IPS DF 4.7 (cell line): Measurements from ENCODE around the gene PLEKHO1.

Experiments
- DNase-seq: peaks from one replicate; pipeline ENCODE4 v3.0.0-alpha.2; 2013; ENCODE audit warnings: low spot score; ENCODE audit errors: extremely low read depth

The PLEKHO1 gene

DNA sequence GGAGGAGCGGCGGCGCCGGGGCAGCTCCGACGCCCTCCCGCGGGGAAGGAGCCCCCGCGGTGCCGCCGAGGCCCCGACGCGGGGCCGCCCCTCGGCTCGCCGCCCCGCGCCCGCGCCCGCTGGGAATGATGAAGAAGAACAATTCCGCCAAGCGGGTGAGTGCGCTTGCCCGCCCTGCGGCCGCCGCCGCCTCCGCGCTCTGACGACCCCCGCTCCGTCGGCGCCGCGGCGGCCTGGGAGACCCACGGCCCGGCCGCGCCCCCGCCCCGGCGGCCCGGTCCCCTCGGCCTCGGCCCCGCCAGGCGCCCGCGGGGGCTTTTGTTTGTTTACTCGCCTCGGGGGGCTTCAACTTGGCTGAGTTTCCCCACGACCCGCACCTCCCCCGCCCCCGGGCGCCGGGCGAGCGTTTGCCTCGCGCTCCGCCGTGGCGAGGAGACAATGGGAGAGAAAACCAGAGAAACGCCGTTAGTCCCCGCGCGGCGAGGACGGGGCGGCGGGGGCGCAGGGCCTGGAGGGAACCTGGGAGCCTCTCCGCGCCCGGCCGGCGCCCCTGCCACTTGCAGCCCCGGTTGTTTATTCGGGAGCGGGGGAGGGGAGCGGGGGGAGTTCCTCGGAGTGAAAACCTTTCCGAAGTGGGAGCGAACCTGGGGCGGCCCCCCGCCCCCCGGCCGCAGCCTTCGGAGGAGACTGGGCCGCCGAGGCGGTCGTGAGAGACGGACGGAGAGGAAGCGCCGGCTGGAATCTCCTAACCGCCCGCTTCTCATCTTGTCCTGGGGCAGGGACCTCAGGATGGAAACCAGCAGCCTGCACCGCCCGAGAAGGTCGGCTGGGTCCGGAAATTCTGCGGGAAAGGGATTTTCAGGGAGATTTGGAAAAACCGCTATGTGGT lies 661 bp downstream of the PLEKHO1 start:
- no peak for DNase-seq

DNA sequence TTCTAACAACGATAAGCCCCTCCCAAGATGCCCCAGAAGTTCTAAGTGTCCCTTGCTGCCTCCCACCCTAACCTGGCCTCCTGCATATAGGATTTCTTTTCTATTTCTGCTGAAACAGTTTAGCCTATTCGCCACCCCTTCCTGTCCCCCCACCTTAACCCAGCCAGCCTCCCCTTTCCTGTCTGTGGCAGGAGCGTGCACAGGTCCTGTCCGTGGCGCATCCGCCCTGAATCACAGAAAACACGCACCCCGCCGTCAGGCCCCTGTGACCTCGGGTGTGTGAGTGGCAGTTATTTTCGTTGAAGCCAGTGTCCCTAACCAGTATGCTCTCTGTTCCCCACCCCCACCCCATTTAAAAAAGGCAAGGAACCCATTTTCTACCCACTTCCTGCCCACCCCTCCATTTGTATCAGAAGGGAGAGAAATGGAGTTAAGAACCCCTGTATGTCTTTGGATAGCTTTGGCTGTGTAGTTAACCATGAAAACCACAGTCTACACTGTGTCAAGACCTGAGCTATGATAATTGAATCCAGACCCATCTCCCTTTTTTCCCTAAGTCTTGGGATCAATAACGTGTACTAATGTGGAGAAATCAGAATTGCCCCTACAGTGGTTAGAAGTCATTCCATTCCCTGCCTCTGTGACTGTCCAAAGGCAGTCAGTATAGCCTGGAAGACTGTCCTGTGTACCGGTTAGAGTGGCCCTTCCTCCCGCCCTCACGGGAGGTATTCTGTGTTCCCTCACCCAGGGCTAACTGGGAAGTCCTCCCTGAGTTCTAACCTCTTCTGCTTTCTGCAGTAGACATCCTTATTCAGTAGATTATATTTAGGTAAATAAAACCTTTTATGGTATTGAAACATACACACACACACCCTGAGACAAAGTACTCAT lies 1.8 kb downstream of the PLEKHO1 start:
- DNase-seq, result no peak

DNA sequence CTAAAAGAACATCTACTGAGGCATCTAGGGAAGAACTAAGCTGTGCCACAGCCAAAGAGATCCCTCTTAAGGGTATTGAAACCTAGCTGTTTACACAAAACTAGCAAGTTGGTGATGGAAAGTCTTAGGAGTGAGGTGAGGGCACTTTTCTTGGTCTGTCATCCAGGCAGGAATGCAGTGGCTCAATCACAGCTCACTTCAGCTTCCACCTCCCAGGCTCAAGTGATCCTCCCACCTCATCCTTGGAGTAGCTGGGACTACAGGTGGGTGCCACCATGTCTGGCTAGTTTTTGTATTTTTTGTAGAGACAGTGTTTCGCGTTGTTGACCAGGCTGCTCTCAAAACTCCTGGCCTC lies 2.4 kb downstream of the PLEKHO1 start:
- no peak for DNase-seq

DNA sequence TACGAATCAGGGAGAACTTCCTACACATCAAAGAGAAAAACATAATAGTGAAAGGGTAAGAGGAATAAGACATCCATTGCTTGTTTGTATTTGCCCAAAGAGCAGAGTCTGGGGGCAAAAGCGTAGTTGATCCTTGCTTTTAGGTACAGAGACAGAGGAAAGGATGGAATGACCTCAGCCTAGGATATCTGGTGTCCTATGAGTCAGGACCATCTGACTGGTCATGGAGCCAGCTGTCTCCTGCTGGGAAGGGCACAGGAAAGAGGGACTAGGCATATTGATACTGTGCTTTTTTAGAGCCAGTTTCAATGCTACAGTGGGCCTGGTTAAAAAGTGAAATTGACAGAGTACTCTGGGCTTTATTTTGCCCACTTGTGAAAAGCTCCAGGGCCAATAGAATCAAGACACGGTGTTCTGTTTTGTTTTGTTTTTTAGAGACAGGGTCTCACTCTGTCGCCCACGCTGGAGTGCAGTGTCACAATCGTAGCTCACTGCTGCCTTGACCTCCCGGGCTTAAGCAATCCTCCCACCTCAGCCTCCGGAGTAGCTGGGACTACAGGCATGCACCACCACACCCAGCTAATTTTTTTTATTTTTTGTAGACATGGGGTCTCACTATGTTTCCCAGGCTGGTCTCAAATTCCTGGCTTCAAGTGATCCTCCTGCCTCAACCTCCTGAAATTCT lies 3.2 kb downstream of the PLEKHO1 start:
- DNase-seq, result no peak

DNA sequence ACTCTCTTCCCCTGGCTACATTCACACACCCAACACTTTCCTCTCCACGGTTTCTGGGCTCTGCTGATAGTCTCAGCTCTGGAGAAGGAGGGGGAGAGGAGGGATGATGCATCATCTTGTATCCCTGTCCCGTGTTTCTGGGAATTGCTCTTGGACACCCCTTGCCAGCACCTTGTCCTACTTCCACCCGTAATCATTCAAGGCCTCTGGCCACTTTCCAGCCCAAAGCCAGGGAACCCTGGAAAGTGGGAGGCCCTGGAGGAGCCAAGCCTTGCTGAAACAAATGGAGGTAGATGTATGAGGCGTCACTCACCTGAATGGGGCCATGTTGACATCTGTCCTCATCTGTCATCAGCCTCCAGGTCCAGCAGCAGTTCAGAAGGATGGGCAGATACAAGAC lies 4.4 kb downstream of the PLEKHO1 start:
- no peak for DNase-seq

DNA sequence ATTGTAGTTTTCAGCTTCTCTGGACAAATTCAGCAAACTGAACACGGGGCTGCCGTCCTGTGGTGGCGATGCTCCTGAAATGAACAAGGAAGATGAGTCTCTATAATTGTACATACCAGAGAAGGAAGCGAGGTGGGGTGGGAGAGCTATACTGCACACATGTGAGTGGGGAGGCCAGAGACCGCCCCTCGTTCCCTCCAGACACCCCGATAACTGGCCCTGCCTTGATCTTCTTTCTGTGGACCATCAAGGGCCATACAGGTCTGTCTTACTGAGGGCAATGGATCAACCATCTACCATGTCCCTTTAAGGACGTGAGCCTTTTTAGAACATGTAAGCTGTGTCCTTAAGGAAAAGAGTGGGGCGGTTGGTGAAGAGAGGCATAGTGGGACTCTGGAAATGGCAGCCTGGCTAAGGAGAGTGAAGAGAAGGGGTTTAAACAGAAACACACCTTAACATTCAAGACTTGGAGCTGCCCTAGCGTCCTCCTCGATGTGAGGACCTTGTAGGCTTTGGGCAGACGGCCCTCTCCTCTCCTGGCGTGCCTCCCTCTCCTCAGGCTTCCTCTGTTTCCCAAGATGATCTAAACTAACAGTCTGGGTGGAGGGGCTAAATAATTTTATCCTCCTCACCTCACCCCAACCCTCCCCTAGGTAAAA lies 5.8 kb downstream of the PLEKHO1 start:
- DNase-seq, result no peak

DNA sequence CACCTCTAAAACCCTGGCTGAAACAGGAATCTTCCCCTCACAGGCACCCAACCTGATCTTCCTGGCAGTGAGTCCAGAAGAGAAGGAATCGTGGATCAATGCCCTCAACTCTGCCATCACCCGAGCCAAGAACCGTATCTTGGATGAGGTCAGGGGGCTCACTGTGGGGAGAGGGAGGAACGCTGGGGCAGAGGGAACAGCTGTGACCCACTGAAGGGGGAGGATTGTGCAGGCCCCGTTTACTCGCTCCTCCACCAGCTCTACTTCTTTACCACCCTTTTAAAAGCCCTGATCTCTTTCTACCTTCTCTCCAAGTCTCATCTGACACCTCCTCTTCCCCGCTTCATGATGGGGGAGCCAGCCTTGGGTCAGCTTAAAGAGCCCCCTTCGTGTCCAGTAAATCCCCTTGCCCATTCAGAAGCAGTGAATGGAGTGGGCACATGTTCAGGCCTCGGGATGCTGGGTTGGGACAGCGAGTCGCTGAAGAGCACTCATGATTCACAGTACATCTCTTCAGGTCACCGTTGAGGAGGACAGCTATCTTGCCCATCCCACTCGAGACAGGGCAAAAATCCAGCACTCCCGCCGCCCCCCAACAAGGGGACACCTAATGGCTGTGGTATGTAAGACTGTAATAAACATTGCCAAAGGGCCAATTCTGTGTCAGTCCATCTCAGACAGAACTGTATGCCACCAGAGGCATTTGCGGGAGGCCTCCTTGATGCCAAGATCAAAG lies 7.3 kb downstream of the PLEKHO1 start:
- no peak for DNase-seq

DNA sequence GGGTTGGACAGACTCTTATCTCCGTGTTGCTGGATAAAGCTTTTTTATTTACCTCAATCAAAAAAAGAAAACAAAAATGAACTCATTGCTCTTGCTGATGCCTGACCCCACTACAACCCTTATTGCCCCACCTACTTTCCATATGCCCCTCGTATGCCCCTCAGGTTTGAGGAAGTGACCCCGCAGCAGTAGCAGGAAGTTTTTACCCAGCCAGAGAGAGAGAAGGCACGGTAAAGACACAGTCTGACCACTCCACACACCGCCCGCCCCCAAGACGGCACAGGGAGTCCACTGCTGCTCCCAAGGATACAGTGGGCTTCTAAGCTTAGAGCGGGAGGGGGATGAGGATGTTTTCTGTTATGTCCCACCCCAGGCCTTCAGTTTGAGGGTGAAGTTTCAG lies 9.8 kb downstream of the PLEKHO1 start:
- no peak for DNase-seq

DNA sequence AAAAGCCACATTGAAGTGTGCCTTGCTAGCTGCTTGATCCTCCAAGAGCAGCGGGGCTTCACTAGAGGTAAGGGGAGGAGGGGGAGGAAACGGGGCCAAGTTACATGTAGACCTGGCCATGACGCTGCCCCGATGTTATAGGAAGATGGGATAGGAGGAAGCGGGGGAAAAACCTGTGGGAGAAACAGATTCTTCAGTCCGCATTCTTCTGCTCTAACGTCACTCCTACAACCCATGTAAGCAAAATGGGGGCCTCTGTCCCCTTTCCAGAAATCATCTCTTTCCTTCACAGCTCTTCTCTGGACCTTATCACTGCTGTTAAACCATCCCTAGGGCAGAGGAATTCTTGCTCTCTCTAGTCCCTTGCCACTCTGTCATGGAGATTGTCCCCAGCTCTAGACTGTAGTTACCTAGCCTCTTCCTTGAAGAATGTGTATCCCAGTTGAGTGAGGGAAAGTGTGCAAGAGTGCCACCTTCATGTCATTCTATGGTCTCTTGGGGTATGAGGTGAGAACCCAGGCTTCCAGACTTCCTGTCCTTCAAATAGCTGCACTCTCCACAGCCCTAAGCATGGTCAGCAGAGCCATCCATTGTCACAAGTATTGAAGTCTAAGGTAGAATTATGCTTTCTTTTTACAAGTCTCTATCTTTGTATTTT lies 11.4 kb downstream of the PLEKHO1 start:
- DNase-seq, result no peak

DNA sequence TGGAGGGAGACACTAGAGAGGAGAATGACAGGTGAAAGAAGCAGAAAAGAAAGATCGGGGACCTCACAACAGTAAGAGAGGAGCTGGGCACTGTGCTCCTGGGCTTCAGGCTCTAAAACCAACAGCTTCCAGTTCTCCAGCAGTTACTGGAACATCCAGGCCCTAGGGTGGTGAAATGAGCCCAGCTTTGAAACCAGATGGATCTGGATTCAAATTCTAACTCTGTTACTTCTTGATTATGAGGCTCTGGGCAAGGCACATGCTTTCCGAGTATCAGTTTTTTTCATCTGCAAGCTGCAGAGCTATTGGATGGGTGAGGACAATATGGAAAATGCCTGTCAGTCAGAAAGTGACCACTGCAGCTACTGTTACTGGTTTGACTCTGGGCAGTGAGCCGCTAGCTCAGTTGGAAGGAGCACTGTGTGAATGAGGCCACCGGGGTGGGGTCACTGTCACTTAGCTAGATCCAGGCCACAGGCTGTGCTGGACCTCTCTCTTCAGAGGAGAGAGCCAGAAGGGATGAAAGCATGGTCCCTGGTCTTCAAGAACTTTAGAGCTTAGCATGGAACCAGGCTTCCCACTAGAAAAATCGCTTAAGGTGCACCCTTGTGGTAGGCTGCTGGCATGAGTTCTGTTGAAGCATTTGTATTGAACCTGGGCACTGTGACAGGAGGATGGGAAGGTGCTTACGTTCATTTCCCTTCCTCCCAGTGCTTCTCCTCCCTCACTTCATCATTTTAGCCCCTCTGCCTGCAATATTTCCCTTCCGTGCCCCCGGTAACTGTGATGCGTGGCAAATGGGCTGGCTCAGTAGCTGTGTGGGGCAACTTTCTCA lies 12.2 kb downstream of the PLEKHO1 start:
- no peak for DNase-seq

DNA sequence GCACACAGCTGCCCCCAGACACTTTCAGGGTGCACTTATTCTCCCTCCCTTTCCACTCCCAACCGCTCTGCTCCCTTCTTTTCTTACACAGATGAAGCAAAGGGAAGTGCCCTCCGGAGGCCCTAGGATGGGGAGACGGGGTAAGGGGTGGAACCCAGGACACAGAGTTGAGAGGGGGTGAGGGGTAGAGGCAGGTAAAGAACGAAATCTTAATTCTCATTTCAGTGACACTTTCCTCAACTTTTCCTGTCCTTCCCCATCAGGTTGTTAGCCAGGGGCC lies 12.8 kb downstream of the PLEKHO1 start:
- DNase-seq, result no peak

DNA sequence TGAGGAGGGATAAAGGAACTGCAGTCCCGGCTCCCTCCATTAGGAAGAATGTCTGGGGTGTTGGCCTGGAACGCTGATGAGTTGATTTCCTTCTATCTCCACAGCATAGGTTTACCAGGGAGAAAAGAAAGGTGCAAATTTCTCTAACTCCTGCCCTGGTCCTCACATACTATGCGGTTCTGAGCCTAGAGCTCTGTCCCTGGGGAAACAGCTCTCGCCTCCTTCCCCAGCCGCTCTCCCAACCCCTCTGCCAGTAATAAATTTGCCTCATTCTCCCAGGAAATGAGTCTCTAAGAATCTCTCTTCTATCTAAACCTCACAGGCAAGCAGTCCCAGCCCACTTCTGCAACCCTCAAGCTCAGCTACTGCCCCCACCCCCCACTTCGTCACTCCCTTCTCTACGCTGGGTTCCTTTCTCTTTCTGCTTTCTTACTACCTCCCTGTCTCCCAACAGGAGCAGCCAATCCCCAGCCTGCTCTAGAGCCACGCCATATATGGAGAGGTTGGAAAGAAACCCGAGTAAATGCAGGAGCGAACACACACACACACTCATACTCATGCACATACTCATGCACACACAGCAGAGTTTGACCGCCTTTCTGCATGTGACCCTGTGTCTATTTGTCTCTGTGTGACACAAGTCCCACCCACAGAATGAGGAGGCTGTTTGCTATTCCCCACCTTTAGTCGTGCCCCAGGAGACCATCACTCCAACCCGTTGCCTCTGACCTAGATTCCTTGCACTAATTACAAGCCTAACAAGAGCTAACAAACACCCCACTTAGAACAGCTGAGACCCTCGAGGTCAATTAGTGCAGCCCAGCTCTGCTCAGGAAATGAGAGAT lies 13.4 kb downstream of the PLEKHO1 start:
- peak; percentile 90 for DNase-seq

DNA sequence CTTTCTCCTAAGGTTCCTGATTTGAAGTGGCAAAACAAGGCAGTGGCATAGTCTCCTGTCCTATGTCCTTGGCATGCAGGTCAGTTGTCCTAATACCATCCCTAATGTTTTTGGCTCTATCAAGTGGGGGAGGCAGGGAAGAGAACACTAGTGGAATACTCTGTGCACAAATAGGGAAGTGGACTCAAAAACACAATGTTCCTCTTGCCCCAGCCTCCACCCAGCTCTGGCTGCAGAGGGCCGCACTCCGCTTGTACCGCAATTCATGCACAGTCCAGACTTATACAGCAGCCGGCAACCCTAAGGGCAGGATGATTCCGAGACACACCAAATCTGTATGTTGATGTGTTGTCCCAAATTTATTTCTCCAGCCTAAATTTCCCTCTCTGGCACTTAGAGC lies 14.5 kb downstream of the PLEKHO1 start:
- DNase-seq, result no peak

DNA sequence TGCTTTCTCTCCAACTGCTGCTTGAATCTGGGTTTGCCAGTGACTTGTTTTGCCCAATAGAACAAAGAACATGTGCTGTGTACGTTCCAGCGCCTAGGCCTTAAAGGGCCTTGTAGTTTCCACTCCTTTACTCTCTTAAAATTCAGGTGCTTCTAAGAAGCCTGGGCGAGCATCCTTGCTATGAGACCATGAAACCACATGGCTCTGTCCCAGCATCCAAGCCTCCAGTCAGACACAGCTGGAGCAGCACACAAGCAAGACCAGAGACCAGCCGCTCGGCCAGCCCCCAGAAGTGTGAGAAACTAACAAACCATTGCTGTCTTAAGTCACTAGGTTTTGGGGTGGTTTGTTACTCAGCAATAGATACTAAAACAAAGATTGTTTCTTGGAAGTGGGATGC lies 15.1 kb downstream of the PLEKHO1 start:
- DNase-seq, result no peak

DNA sequence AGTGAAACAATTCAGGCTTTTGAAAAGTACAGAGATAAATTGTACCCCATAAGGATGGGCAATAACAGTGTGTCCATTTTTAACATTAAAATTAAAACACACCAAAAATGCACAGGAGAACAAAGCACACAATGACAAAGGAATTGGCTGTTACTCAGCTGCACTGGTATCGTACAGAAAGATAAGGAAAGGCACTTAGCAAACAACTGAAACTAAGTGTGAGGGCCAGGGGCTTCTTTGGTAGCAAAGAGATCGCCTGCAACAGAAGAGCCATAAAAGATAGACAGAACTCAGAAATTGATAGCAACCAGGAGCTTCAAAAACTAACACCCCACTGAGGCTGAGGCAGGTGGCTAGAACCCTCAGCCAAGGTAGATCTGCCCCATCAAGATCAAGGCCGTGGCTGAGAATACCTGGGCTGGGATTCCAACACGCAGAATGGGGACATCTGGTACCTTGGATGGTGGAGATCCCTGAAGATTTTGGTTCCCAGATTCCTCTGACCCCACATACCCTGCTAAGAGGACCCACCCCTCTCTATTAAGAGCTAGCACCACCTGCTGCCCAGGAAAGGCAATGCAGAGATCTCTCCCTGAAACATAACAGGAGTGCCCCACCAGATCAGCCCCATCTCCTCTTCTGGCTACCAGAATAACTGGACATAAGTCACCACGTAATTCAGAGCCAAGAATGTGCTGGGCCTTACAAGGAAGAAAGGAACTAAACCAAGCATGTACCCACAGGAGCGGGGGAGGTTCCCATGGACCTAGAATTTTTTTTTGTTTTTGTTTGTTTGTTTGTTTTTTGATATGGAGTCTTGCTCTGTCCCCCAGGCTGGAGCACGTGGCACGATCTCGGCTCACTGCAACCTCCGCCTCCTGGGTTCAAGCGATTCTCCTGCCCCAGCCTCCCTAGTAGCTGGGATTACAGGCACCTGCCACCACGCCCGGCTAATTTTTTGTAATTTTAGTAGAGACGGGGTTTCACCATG lies 16.2 kb downstream of the PLEKHO1 start:
- no peak for DNase-seq

DNA sequence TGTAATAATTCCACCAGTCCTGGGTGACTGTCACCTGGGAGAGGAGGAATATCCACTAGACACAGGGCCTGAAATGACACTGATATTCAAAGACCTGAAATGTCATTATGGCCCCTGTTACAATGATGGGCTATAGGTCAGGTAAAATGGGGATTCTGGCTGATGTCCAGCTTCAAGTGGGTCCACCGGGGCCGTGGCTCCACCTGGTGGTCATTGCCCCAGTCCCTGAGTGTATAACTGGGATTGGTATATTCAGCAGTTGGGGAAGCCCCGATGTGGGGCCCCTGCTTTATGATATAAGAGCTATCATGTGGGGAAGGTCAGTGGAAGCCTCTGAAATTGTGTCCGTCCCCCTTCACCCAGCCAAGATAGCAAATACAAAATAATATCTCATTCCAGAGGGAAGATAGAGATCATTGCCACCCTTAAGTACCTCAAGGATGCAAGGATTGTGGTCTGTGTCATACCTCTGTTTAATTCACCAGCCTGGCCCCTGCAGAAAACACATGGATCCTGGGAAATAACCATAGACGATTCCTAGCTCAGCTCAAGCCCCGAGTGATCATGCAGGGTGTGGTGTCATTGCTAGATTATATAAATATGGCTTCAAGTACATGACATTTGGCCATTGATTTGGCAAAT lies 19.4 kb downstream of the PLEKHO1 start:
- no peak for DNase-seq

DNA sequence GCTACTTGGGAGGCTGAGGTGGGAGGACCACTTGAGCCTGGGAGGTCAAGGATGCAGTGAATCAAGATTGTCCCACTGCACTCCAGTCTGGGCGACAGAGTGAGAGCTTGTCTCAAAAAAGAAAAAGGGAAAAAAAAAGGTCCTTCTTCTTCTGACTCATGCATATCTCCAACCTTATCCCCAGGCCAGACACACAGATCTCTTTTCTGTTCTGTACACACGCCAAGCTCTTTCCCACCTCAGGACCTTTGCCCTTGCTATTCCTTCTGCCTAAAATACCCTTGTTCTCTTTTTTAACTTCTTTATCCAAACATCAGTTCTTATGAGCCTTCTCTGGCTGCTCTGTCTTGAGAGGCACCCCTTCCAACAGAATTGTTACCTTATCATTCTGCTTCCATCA lies 22.1 kb downstream of the PLEKHO1 start:
- no peak for DNase-seq
